ENCODE data around the gene TRAPPC12. TPM values are rescaled to one million over a fixed set of nuclear protein-coding genes. Genes with fewer than 3 reads are reported as not detected.

TRAPPC12 gene
- total and polyA plus RNA-seq, 9 donors: 64.1 to 143 (median 81.4) TPM

- intact Hi-C loops (cut with DNase I): no loop called here
- no peaks in the 10 kb centered on the region for H3K36me3 ChIP-seq
- WGBS, 3 donors: 83 to 89% (median 87%) methylated on average over 10 of the region's 10 CpGs
- no peaks in the 10 kb centered on the region for H3K9me3 ChIP-seq
- TF ChIP-seq EP300 (IDR thresholded peaks at IDR 0.05): no peak
- TF ChIP-seq, protein P1, sequence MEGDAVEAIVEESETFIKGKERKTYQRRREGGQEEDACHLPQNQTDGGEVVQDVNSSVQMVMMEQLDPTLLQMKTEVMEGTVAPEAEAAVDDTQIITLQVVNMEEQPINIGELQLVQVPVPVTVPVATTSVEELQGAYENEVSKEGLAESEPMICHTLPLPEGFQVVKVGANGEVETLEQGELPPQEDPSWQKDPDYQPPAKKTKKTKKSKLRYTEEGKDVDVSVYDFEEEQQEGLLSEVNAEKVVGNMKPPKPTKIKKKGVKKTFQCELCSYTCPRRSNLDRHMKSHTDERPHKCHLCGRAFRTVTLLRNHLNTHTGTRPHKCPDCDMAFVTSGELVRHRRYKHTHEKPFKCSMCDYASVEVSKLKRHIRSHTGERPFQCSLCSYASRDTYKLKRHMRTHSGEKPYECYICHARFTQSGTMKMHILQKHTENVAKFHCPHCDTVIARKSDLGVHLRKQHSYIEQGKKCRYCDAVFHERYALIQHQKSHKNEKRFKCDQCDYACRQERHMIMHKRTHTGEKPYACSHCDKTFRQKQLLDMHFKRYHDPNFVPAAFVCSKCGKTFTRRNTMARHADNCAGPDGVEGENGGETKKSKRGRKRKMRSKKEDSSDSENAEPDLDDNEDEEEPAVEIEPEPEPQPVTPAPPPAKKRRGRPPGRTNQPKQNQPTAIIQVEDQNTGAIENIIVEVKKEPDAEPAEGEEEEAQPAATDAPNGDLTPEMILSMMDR (IDR thresholded peaks at IDR 0.05): no peak
- TF ChIP-seq POLR2A (IDR thresholded peaks at IDR 0.05): no peak
- DNase-seq: no peak
- H3K27me3 ChIP-seq: no peaks in the 10 kb centered on the region
- H3K4me3 ChIP-seq: no peak overlapping the region
- no peak overlapping the region for H3K27ac ChIP-seq
- H3K4me1 ChIP-seq (ENCODE audit: insufficient read depth): no peaks in the 10 kb centered on the region
These were observed 41.2 kb upstream of the TRAPPC12 start for GRCh38 chr2:3338340-3338739.

DNA sequence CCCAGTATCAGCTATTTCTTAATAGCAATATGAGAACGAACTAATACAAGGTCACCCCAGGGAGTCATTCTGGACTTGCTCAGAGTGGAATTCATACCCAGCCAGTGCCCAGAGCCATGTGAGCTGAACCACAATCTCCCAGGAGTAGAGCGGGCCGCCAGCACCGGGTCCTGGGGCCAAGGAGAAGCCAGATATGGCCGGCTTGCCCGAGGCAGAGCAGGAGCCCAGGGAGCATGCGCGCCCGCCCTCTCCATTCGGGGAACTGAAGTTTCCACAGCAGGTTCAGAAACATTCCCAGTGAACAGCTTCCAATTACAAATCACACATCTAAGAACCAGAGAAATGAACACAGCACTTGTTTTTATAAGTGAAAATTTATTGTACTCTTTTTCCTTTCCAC lies 39.4 kb upstream of the TRAPPC12 start:
- WGBS, 3 donors: 94 to 96% (median 96%) methylated on average over 10 of the region's 10 CpGs
- Histone ChIP-seq H3K36me3 (no peaks in the 10 kb centered on the region), H3K4me3 (no peak overlapping the region), H3K9me3 (no peaks in the 10 kb centered on the region), H3K4me1 (ENCODE audit: insufficient read depth) (no peaks in the 10 kb centered on the region), H3K27me3 (no peaks in the 10 kb centered on the region), H3K27ac (no peak overlapping the region)
- intact Hi-C loops (cut with DNase I): no loop called here
- no peak for DNase-seq
- TF ChIP-seq, protein P1 (IDR thresholded peaks at IDR 0.05): no peak
- TF ChIP-seq EP300 (IDR thresholded peaks at IDR 0.05) (no peak), POLR2A (IDR thresholded peaks at IDR 0.05) (no peak)

- WGBS, 3 donors: 89 to 92% (median 91%) methylated on average over 8 of the region's 8 CpGs
- no peak for TF ChIP-seq POLR2A (IDR thresholded peaks at IDR 0.05)
- TF ChIP-seq, protein P1 (IDR thresholded peaks at IDR 0.05): no peak
- TF ChIP-seq EP300 (IDR thresholded peaks at IDR 0.05): no peak
- Histone ChIP-seq H3K9me3 (no peaks in the 10 kb centered on the region), H3K36me3 (no peaks in the 10 kb centered on the region), H3K27ac (no peak overlapping the region), H3K4me1 (ENCODE audit: insufficient read depth) (no peaks in the 10 kb centered on the region), H3K27me3 (no peaks in the 10 kb centered on the region), H3K4me3 (no peak overlapping the region)
- intact Hi-C loops (cut with DNase I): no loop called here
- DNase-seq: no peak
These were observed 38.2 kb upstream of the TRAPPC12 start for GRCh38 chr2:3341336-3341735.

- H3K4me3 ChIP-seq: no peak overlapping the region
- intact Hi-C loops (cut with DNase I): no loop called here
- no peaks in the 10 kb centered on the region for H3K36me3 ChIP-seq
- H3K27me3 ChIP-seq: no peaks in the 10 kb centered on the region
- no peak for TF ChIP-seq EP300 (IDR thresholded peaks at IDR 0.05)
- TF ChIP-seq POLR2A (IDR thresholded peaks at IDR 0.05): no peak
- TF ChIP-seq, protein P1 (IDR thresholded peaks at IDR 0.05): no peak
- no peak for DNase-seq
- no peak overlapping the region for H3K27ac ChIP-seq
- H3K4me1 ChIP-seq (ENCODE audit: insufficient read depth): no peaks in the 10 kb centered on the region
- no peaks in the 10 kb centered on the region for H3K9me3 ChIP-seq
- 93 to 100% (median 96%) methylated on average over 9 of the region's 9 CpGs for WGBS, 3 donors
These were observed 37.2 kb upstream of the TRAPPC12 start for GRCh38 chr2:3342324-3342723.
